CD4-positive, alpha-beta T cell treated with Interleukin-15 for 1 hour (primary cell): ENCODE measurements around the gene SPDYE6.
A peak's percentile ranks its signal among the peaks of the same experiment; 100 is the strongest.
"Not testable (repeated sequence)": the region's sequence is repeated elsewhere in the genome, so short reads cannot be mapped to it uniquely, and the experiment has no call there.

Experiments used
- DNase-seq: peaks from one replicate; pipeline ENCODE4 v3.0.0-alpha.2; 2020

SPDYE6 gene, protein sequence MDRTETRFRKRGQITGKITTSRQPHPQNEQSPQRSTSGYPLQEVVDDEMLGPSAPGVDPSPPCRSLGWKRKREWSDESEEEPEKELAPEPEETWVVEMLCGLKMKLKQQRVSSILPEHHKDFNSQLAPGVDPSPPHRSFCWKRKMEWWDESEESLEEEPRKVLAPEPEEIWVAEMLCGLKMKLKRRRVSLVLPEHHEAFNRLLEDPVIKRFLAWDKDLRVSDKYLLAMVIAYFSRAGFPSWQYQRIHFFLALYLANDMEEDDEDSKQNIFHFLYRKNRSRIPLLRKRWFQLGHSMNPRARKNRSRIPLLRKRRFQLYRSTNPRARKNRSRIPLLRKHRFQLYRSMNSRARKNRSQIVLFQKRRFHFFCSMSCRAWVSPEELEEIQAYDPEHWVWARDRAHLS

DNA sequence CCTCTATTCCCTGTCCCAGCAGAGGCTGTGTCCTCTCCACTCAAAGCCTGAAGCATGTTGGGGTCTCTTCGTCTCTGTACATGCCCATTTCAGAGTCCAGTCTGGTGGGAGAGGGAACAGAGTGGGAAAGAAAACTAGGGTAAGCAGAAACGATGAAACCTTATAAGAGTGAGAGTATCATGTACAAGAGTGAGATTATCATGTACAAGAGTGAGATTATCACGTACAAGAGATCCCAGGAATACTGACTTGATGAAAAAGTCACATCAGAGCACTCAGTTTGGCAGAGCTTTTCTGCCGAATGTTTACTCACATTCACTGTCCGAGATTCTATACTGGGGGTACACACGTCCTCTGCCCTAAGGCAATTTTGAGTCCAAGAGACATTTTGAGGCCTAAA, at the start of gene SPDYE6:
Gene SPDYE6, minus strand, starts transcription at position 101 of the 400 bp plus-strand sequence. CDS start 421 bp downstream, outside the sequence.
- not testable (repeated sequence) for DNase-seq

DNA sequence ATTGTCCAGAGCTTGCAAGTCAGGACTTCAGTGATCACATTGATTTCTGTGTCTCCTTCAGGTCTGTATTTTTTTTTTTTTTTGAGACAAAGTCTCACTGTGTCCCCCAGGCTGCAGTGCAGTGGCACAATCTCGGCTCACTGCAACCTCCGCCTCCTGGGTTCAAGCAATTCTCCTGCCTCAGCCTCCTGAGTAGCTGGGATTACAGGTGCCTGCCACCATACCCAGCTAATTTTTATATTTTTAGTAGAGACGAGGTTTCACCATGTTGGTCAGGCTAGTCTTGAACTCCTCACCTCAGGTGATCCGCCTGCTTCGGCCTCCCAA, 48.6 kb upstream of the SPDYE6 start:
- DNase-seq, result not testable (repeated sequence)

DNA sequence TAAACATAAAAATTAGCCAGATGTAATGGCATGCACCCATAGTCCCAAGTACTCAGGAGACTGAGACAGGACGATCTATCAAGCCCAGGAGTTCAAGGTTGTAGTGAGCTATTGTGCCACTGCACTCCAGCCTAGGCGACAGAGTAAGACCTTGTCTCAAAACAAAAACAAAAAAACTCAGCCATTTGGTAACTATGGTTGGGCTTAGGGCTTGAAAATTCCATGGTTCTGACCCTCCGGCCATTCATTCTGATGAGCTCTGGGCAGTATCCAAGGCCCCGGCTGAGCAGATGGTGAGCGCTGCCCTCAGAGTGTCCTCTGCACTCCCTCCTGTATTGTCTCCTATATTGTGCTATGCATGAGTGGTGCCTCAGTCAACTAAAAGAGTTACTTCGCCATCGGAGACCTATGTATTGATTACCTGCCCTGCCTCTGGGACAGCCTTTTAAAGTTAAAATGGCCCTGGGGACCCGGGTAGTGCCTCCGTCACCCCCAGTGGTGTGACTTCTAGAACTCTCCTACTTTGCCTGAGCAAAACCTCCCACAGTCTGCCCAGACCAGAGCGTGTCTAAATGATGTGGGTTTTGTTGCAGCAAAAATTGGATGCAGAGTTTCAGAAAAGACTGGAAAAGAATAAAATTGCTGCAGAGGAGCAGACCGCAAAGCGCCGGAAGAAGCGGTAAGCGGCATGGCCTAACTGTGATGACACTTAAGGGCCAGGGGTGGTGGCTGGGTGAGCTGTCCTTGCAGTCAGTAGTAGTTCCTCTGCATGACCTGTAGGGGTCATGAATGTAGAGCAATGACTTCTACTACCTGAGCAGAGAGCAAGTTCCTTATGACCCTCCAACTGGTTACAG, 48.0 kb upstream of the SPDYE6 start:
- DNase-seq, result peak; percentile 69

DNA sequence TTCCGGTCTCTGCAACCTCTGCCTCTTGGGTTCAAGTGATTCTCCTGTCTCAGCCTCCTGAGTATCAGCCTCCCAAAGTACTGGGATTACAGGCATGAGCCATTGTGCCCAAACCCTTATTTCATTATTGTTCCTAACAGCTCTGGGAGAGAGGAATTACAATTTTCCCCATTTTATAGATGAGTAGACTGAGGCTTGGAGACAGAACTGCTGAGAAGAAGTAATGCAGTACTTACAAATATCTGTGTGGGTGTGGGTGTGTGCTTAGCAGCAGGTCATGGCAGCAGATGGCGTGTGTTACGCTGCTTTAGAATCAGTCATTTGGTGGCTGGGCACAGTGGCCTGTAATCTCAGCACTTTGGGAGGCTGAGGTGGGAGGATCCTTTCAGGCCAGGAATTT, 47.3 kb upstream of the SPDYE6 start:
- no peak for DNase-seq

DNA sequence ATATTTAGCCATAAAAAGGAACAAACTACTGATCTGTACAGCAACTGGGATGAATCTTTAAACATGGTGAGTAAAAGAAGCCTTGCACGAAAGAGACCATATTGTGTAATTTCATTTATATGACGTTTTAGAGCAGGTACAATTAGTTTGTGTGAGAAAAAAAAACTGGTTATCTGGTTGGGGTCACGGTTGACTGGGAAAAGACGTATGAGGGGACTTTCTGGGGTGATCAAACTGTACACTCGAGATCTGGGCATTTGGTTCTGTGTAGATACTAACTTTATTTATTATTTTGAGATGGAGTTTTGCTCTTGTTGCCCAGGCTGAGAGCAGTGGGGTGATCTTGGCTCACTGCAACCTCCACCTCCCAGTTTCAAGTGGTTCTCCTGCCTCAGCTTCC, 44.1 kb upstream of the SPDYE6 start:
- no peak for DNase-seq

DNA sequence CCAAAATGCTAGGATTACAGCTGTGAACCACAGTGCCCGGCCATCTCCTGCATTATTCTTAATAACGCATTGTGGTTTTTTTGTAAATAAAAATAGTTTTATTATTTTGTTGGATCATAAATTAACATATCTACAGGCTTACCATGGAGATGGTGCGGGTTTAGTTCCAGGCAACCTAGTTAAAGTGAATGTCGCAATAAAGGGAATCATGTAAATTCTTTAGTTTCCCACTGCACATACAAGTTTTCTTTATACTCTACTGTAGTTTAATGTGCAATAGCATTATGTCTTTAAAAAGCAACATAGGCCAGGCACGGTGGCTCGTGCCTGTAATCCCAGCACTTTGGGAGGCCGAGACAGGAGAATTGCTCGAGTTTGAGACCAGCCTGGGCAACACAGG, 42.3 kb upstream of the SPDYE6 start:
- no peak for DNase-seq

DNA sequence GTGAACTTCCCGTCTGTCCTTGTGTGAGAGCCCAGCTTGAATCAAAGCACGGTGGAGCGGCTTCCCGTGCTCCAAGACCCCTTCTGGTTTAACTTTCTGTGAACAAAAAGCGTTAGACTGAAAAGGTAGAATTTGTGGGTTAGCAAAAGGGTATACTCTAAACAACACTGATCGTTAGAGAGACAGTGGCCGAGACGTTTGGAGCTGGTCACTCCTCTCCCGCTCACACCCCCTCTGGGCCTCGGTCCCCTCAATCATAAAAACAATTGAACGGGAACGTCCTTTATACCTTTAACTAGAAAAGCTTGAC, 40.4 kb upstream of the SPDYE6 start:
- DNase-seq, result no peak

DNA sequence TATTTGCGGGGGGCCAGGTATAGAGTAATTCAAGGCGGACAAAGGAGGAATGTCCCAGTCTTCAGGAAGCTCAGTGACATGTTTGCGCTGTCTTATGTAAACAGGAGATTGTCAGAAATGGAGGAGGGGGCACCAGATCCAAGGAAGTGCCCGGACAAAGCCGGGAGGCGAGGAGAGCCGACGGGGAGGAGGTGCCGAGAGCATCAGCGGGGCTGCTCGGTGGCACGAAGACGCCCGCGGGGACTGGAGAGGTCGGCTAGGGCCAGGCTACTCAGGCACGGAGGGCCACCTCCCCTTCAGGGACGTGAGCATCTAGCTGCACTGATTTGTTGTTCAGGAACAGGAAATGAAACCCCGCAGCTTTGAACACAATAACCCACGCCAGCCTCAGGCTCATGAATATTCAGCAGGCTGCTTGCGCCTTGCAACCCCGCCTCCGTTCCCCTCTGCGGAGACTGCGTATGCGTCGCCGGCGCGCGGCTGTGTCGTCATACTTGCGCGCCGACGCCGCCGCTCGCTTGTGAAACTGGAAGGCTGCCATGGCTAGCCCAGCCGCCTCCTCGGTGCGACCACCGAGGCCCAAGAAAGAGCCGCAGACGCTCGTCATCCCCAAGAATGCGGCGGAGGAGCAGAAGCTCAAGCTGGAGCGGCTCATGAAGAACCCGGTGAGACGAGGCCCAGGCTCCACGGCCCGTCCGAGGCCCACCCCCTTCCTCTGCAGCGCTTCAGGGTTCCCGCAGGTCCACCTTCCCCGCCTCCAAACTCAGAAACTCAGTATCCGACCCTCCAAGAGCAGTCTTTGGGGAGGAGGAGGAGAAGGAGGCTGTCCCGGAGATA, 39.8 kb upstream of the SPDYE6 start, which contains the start of gene PRKRIP1:
Gene PRKRIP1, plus strand, starts transcription at position 491 of the 837 bp plus-strand sequence. Its CDS starts 49 bp downstream, at position 540.
- peak; percentile 93 for DNase-seq

DNA sequence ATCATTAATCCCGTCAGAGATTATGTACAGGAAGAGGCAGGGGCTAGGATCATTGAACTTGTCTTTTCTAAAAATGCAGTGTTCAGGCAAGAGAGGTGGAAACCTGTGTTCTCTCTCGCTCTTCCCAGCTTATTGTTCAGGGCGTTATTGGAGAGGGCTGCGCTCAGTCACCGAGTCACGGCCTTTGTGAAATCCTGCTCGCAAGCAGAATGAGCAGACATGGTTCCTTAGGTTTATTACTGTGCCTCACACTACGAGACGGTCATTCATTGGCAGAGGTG, 39.3 kb upstream of the SPDYE6 start:
- no peak for DNase-seq

DNA sequence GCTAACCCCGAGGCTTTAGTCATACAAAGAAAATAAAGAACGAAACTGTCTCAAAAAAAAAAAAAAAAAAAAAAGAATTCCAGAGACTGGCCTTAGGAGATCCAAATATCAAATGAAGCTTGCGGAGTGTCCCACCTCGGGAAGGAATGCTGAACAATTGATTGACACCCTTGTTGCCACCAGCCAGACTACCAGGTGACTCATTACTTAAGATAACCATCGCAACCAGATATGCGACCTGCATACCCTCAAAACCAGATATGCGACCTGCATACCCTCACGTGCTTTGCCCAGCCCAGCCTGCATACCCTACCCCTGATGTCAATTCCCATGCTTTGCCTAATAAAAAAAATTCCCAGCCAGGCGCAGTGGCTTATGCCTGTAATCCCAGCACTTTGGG, 37.2 kb upstream of the SPDYE6 start:
- no peak for DNase-seq

DNA sequence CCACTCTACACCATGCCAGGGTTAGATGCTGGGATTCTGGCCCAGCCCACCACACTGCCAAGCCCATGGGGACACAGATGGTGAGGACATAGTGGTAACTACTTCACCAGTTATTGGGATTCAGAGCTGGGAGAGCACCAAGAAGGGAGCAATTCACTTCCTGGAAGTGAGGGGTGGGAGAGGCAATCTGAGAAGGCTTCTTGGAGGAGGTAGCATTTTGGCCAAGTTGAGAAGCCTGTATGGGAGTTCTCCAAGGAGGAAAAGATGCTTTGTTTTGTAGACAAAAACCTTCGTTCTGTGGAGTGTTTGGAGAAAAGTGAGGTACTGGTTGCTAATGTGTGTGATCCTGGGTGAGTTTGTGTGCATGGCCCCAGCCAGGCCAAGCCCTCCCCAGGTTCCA, 36.1 kb upstream of the SPDYE6 start:
- no peak for DNase-seq

DNA sequence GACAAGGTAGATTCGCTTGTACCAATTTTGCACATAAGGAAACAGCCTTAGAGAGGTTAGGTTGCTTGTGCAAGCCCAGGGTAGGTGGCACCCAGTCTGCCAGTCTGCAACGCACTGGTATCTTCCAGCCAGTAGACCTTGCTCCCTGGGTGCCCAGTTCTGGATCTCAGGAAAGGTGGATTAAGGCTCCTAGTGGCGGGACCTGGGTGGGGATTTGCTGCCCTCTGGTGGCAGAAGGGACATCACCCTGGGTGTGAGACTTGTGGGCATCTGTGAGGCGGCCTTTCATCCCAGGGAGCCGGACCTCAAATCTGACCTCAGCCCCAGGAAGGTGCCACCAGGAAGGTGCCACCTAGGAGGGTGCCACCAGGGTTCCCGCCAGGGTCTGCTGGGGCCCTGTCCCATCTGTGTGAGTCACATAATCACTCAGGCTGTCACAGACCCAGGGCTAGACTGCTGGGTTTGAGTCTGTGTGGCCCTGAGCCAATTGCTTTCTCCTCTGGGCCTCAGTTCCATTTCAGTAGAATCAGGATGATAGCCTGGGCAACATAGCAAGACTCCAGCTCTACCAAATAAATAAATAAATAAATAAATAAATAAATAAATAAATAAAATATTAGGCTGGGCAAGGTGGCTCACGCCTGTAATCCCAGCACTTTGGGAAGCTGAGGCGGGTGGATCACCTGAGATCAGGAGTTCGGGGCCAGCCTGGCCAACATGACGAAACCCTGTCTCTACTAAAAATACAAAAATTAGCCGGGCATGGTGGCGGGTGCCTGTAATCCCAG, 34.6 kb upstream of the SPDYE6 start:
- peak; percentile 71 for DNase-seq

DNA sequence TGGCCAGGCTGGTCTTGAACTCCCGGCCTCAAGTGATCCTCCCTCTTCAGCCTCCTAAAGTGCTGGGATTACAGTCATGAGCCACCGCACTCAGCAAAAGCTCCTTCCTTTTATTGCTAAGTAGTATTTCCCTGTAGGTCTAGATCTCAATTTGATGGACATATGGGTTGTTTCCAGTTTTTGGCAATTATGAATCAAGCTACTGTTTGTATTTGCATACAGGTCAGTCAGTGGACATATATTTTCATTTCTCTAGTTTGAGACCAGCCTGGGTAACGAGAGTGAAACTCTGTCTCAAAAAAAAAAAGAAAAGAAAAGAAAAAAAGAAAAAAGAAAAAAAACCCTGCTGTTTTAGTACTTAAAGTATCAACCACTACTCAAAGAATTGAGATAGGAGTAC, 33.6 kb upstream of the SPDYE6 start:
- no peak for DNase-seq

DNA sequence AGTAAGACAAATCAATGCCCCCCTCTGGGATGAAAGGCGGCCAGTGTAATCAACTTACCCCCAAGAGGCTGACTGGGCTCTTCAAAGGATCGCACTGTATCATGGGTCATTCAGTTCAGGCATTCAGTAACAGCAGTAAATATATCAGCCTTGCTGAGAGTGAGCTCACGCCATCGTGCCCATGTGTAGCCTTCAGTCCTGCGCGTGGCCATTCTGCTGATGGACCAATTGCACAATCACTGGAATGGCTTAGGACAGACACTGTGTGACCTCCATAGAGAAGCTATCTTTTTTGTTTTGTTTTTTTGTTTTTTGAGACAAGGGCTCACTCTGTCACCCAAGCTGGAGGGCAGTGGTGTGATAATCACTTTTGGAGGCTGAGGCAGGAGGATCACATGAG, 30.8 kb upstream of the SPDYE6 start:
- DNase-seq, result no peak

DNA sequence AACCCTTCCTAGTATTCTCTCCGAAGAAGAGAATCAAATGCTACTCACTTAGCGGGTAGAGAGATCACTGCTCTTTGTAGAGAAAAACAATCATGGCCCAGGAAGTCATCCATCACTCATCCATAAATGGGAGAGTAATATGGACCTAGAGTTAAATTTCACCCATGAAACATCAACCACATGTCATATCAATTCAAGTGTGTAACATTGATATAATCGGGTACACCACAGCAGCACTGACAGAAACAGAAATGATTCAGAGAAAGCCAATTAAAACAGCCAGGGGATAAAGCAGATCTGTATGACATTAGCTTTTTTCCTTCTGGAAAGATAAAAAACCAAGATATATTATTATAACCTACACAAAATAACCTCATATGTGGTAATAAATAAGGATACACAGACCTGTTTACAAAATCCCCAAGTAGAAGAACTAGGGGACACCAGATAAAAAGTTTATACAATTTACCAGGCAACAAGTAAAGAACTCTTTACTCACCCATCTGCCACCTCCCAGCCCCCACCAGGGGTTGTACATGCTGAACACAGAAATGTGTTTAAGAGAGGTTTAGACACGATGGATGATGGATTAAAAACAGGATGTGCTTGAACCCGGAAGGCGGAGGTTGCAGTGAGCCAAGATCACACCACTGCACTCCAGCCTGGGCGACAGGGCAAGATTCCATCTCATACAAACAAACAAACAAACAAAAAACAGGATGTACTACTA, 25.6 kb upstream of the SPDYE6 start:
- not testable (repeated sequence) for DNase-seq

DNA sequence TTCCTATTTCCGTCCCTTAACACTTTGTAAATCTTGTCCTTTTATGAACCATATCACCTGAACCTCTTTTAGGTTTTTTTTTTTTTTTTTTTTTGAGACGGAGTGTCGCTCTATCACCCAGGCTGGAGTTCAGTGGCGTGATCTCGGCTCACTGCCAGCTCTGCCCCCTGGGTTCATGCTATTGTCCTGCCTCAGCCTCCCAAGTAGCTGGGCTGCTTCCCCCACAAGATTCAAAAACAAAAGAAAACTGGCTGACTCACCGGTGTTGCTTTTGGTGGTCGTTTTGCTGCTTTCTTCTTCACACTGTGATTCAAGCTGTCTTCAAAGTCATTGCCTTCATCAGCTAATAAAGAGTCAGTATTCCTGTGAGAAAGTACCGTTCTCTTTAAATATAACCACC, 24.6 kb upstream of the SPDYE6 start:
- not testable (repeated sequence) for DNase-seq

DNA sequence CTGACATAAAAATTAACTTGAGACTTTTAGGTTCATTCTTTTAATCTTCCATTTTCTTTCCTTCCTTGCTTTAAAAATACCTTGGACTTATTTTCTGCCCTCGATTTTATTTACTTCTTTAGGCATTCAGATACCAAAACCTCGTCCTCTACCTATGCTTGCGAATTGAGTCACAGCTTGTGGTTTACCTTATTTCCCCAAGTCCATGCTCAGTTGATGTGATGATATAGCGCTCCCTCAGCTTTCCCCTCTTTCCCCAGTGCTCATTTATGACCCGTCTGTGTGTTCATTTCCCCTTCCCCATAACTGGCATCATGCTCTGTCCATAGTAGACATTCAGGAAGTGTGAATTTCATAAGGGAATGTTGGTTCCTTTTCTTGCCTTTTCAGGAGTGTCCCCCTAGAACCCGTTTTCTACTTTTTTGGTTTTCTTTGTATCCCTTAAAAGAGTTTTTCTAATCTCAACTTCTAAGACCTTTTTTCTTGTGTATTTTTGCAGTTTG, 20.8 kb upstream of the SPDYE6 start:
- no peak for DNase-seq

DNA sequence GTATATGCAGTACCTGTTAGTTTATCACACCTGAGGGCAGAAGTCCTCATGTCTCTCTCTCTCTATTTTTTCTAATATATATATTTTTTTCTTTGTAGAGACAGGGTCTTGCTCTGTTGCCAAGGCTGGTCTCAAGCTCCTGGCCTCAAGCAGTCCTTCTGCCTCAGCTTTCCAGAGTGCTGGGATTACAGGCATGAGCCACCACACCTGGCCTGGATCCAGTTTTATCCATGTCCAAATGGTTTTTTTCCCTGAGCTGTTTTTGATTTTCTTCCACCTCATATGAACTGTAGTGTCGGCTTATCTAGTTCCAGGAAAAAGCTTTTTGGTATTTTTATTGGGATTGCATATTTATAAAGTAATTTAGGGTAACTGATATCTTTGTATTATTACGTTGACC, 16.6 kb upstream of the SPDYE6 start:
- DNase-seq, result not testable (repeated sequence)

DNA sequence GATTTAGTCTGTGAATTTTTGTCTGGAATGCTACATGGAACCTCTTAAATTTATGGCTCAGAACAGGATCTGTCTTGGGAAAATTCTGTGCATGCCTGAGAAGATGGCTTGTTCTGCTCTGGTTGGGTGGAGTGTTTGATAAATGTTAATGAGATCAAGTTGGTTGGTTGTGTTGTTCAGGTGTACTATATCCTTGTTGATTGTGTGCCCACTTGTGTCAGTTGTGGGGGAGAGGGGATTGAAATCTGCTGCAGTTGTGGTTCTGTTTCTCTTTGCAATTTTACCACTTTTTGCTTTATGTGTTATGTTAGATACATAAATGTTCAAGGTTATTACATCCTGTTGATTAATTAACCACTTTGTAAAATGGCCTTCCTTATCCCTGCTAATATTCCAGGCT, 13.8 kb upstream of the SPDYE6 start:
- DNase-seq, result not testable (repeated sequence)

DNA sequence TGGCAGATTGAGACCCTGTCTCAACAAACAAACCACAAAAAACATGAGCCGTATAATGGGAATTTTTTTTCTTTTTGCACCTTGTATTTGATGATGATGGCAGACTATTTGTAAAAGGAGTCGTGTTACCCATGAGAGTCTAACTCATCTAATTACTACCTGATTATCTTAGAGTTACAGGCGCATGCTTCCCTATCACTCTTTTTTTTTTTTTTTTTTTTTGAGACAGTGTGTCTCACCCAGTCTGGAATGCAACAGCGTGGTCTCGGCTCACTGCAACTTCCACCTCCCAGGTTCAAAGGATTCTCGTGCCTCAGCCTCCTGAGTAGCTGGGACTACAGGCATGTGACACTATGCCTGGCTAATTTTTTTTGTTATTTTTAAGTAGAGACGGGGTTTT, 9.1 kb upstream of the SPDYE6 start:
- DNase-seq, result not testable (repeated sequence)

DNA sequence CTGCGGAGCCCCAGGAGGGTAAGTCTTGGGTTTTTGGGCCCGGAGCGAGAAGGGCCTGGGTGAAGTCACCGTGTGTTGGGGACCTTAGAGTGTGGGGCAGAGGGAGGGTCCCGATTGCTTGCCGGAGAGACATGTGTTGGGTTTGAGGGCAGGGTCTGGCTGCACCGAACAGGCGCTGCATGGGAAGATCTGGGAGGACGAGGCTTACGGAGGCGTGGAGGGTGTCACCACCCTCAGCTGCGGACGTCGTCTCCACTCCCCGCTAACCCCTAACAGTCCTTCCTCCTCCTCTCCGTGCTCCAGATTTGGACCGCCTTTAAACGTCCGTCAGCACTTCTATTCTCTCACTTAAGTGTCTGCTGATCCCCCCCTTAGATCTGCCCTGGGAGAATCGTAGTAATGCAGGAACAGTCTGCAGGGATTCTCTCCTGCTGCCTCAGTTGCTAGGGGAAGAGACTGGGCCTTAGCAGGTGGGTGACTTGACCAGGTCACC, 8.2 kb upstream of the SPDYE6 start:
- DNase-seq, result not testable (repeated sequence)
